GM23338 (cell line): Measurements from ENCODE around the gene HTR6. TPM values are rescaled to one million over a fixed set of nuclear protein-coding genes. Genes with fewer than 3 reads are reported as not detected.

Source experiments
- ATAC-seq: fragments of 200-7000 bp; cut with Tn5 transposase; 3 replicates; pipeline ENCODE4 v1.9.1; 2020
- DNase-seq: peaks from one replicate; pipeline ENCODE4 v3.0.0-alpha.2; 2015; ENCODE audit warnings: low spot score
- H2AFZ ChIP-seq: fragments of 200-600 bp; sonication (generic); 2 replicates; pipeline ENCODE4 v1.8.0; 2016; ENCODE audit warnings: antibody characterized with exemption, mild to moderate bottlenecking, moderate library complexity
- H3F3A ChIP-seq: fragments of 200-600 bp; sonication (generic); replicated peaks from 2 replicates; pipeline ENCODE4 v1.8.0; 2017; ENCODE audit warnings: antibody characterized with exemption, mixed run types, low read depth
- H3K27ac ChIP-seq: fragments of 200-600 bp; sonication (generic); 2 replicates; pipeline ENCODE4 v1.6.1; 2016; ENCODE audit warnings: low read depth
- H3K27me3 ChIP-seq: fragments of 200-600 bp; sonication (generic); 2 replicates; pipeline ENCODE4 v1.8.0; 2016; ENCODE audit warnings: mild to moderate bottlenecking, mixed run types, moderate library complexity; ENCODE audit not compliant: insufficient read depth
- H3K36me3 ChIP-seq: fragments of 200-600 bp; sonication (generic); 2 replicates; pipeline ENCODE4 v1.8.0; 2016; ENCODE audit warnings: mild to moderate bottlenecking; ENCODE audit not compliant: insufficient read depth
- H3K4me1 ChIP-seq: fragments of 200-600 bp; sonication (generic); 2 replicates; pipeline ENCODE4 v1.8.0; 2016; ENCODE audit warnings: mild to moderate bottlenecking, moderate library complexity; ENCODE audit not compliant: insufficient read depth
- H3K4me2 ChIP-seq: fragments of 200-600 bp; sonication (generic); 2 replicates; pipeline ENCODE4 v1.7.1; 2017; ENCODE audit warnings: mixed run types
- H3K4me3 ChIP-seq: fragments of 200-600 bp; sonication (generic); 2 replicates; pipeline ENCODE4 v1.6.1; 2016; ENCODE audit warnings: mixed run types
- H3K79me2 ChIP-seq: fragments of 200-600 bp; sonication (generic); replicated peaks from 2 replicates; pipeline ENCODE4 v1.8.0; 2017; ENCODE audit warnings: mild to moderate bottlenecking; ENCODE audit not compliant: insufficient read depth
- H3K9me2 ChIP-seq: fragments of 200-600 bp; sonication (generic); 2 replicates; pipeline ENCODE4 v1.8.0; 2017; ENCODE audit not compliant: insufficient read depth
- H4K20me1 ChIP-seq: fragments of 200-600 bp; sonication (generic); replicated peaks from 2 replicates; pipeline ENCODE4 v1.8.0; 2017; ENCODE audit warnings: mild to moderate bottlenecking; ENCODE audit not compliant: insufficient read depth
- H3K27ac Mint-ChIP-seq: 2 replicates; pipeline ENCODE4 v1.8.0; 2020; ENCODE audit warnings: inconsistent platforms, mild to moderate bottlenecking, moderate library complexity, mixed read lengths
- H3K27me3 Mint-ChIP-seq: 3 replicates; pipeline ENCODE4 v1.8.0; 2022; ENCODE audit warnings: low read depth, mild to moderate bottlenecking, moderate library complexity, mixed read lengths, inconsistent platforms; ENCODE audit not compliant: insufficient read depth, poor library complexity
- H3K36me3 Mint-ChIP-seq: 3 replicates; pipeline ENCODE4 v1.8.0; 2021; ENCODE audit warnings: low read depth, mild to moderate bottlenecking, inconsistent platforms, moderate library complexity, mixed read lengths
- H3K4me1 Mint-ChIP-seq: 3 replicates; pipeline ENCODE4 v1.8.0; 2020; ENCODE audit warnings: mild to moderate bottlenecking, inconsistent platforms, mixed read lengths
- H3K4me3 Mint-ChIP-seq: 3 replicates; pipeline ENCODE4 v1.8.0; 2021; ENCODE audit warnings: moderate library complexity, mild to moderate bottlenecking, inconsistent platforms, mixed read lengths
- H3K9me3 Mint-ChIP-seq: 3 replicates; pipeline ENCODE4 v1.8.0; 2020; ENCODE audit warnings: moderate library complexity, mild to moderate bottlenecking, inconsistent platforms, mixed read lengths
- CREB1 ChIP-seq: fragments of 250-450 bp; sonication (Bioruptor Pico); IDR thresholded peaks from 2 replicates; pipeline ENCODE4 v1.5.0; 2020; ENCODE audit warnings: low read depth, mild to moderate bottlenecking, moderate library complexity
- EZH2 ChIP-seq: fragments of 200-600 bp; sonication (generic); IDR thresholded peaks from one replicate; pipeline ENCODE4 v1.8.0; 2017; ENCODE audit warnings: antibody characterized with exemption, mild to moderate bottlenecking, low read depth; ENCODE audit not compliant: unreplicated experiment
- EZH2phosphoT487 ChIP-seq: fragments of 200-600 bp; sonication (generic); IDR thresholded peaks from one replicate; pipeline ENCODE4 v1.8.1; 2018; ENCODE audit warnings: antibody characterized with exemption; ENCODE audit not compliant: unreplicated experiment
- JUNB ChIP-seq: IDR thresholded peaks from one replicate; pipeline ENCODE4 v1.6.1; 2016; ENCODE audit warnings: antibody characterized with exemption; ENCODE audit not compliant: unreplicated experiment
- ZNF114 ChIP-seq: fragments of 250-450 bp; sonication (Bioruptor Pico); IDR thresholded peaks from 2 replicates; pipeline ENCODE4 v1.5.0; 2020; ENCODE audit warnings: mild to moderate bottlenecking, moderate library complexity
- polyA plus RNA-seq: library from polyadenylated mRNA; unstranded; fragments of >200 nt; fragmentation: Nextera tagmentation; extraction: Ambion mirVana; gene quantifications from 2 replicates; pipeline ENCODE4 v1.2.1, GENCODE V29; 2016
- total RNA-seq: library from RNA; depleted of rRNA; stranded (reverse); fragments of >200 nt; shearing (Covaris generic); gene quantifications from 2 replicates; pipeline ENCODE4 v1.2.3, GENCODE V29; 2014
- TF ChIP-seq, protein P1 (sequence below): IDR thresholded peaks from one replicate; pipeline ENCODE4 v1.6.1; 2018; ENCODE audit warnings: antibody characterized with exemption; ENCODE audit not compliant: unreplicated experiment
- TF ChIP-seq, protein P2 (sequence below): IDR thresholded peaks from 2 replicates; pipeline ENCODE4 v1.6.1; 2016; ENCODE audit warnings: antibody characterized with exemption
- TF ChIP-seq, protein P3 (sequence below): fragments of 250-450 bp; sonication (Bioruptor Pico); IDR thresholded peaks from 2 replicates; pipeline ENCODE4 v1.5.0; 2020; ENCODE audit warnings: mild to moderate bottlenecking, moderate library complexity

The HTR6 gene
- total and polyA plus RNA-seq, 2 experiments from 2014 or later: 0.26 to 0.66 TPM

DNA sequence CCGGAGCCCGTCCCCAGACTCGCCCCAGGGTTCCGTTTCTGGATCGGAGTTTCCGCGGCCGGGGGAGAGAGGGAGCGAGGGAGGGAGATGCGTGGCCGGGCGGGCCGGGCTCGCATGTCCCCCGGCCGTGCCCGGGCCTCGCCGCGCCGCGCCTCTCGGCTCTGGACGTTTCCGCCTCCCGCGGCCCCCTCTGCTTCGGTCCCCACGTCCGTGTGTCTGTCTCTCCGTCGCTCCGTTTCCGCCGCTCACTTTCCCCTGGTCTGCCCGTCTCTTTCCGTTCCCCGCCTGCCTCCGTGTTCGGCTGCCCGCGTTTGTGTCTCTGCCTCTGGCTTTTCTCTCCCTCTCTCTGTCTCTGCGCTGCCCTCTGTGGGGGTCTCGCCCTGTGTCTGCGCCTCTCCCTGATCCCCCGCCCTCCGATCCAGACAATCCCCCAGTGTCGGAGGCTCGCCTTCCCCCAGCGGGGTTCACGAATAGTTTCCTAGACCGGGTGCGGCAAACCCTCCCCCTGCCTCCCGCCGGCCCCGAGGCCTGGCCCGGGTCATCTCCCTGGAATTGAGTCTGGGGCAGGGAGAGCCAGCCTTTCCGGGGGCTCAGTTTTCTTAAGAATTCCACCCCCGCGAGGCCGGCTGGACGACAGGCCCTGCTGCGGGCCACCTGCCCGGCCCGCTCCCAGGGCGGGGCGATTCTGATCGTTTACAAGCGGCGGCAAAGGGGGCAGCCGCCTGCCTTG lies 19.8 kb upstream of the HTR6 start:
- Histone ChIP-seq H3K27ac (no peak overlapping the region), H3K36me3 (no peaks in the 10 kb centered on the region), H3K9me2 (no peaks in the 10 kb centered on the region), H3K4me3 (peak overlapping the region; percentile 89), H2AFZ (peak overlapping the region; percentile 98), H3K4me2 (peak overlapping the region; percentile 93), H3K79me2 (no peaks in the 10 kb centered on the region), H3F3A (peaks cover 7% of the 10 kb centered on the region), H4K20me1 (0 out of 2 replicates have a peak, but pooled peaks cover 2% of the 10 kb centered on the region), H3K27me3 (peaks cover 46% of the 10 kb centered on the region), H3K4me1 (peaks cover 16% of the 10 kb centered on the region)
- peaks cover 2% of the 10 kb centered on the region; the same call in 2 of the 3 replicates for H3K36me3 Mint-ChIP-seq
- H3K27me3 Mint-ChIP-seq: peaks cover 59% of the 10 kb centered on the region
- TF ChIP-seq EZH2 (peak; percentile 90), CREB1 (CRISPR knock-in tag) (no peak), ZNF114 (CRISPR knock-in tag) (no peak), JUNB (no peak), EZH2phosphoT487 (peak; percentile 66)
- TF ChIP-seq, protein P1, sequence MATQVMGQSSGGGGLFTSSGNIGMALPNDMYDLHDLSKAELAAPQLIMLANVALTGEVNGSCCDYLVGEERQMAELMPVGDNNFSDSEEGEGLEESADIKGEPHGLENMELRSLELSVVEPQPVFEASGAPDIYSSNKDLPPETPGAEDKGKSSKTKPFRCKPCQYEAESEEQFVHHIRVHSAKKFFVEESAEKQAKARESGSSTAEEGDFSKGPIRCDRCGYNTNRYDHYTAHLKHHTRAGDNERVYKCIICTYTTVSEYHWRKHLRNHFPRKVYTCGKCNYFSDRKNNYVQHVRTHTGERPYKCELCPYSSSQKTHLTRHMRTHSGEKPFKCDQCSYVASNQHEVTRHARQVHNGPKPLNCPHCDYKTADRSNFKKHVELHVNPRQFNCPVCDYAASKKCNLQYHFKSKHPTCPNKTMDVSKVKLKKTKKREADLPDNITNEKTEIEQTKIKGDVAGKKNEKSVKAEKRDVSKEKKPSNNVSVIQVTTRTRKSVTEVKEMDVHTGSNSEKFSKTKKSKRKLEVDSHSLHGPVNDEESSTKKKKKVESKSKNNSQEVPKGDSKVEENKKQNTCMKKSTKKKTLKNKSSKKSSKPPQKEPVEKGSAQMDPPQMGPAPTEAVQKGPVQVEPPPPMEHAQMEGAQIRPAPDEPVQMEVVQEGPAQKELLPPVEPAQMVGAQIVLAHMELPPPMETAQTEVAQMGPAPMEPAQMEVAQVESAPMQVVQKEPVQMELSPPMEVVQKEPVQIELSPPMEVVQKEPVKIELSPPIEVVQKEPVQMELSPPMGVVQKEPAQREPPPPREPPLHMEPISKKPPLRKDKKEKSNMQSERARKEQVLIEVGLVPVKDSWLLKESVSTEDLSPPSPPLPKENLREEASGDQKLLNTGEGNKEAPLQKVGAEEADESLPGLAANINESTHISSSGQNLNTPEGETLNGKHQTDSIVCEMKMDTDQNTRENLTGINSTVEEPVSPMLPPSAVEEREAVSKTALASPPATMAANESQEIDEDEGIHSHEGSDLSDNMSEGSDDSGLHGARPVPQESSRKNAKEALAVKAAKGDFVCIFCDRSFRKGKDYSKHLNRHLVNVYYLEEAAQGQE: no peak
- TF ChIP-seq, protein P2, sequence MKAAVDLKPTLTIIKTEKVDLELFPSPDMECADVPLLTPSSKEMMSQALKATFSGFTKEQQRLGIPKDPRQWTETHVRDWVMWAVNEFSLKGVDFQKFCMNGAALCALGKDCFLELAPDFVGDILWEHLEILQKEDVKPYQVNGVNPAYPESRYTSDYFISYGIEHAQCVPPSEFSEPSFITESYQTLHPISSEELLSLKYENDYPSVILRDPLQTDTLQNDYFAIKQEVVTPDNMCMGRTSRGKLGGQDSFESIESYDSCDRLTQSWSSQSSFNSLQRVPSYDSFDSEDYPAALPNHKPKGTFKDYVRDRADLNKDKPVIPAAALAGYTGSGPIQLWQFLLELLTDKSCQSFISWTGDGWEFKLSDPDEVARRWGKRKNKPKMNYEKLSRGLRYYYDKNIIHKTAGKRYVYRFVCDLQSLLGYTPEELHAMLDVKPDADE: no peak
- TF ChIP-seq, protein P3, sequence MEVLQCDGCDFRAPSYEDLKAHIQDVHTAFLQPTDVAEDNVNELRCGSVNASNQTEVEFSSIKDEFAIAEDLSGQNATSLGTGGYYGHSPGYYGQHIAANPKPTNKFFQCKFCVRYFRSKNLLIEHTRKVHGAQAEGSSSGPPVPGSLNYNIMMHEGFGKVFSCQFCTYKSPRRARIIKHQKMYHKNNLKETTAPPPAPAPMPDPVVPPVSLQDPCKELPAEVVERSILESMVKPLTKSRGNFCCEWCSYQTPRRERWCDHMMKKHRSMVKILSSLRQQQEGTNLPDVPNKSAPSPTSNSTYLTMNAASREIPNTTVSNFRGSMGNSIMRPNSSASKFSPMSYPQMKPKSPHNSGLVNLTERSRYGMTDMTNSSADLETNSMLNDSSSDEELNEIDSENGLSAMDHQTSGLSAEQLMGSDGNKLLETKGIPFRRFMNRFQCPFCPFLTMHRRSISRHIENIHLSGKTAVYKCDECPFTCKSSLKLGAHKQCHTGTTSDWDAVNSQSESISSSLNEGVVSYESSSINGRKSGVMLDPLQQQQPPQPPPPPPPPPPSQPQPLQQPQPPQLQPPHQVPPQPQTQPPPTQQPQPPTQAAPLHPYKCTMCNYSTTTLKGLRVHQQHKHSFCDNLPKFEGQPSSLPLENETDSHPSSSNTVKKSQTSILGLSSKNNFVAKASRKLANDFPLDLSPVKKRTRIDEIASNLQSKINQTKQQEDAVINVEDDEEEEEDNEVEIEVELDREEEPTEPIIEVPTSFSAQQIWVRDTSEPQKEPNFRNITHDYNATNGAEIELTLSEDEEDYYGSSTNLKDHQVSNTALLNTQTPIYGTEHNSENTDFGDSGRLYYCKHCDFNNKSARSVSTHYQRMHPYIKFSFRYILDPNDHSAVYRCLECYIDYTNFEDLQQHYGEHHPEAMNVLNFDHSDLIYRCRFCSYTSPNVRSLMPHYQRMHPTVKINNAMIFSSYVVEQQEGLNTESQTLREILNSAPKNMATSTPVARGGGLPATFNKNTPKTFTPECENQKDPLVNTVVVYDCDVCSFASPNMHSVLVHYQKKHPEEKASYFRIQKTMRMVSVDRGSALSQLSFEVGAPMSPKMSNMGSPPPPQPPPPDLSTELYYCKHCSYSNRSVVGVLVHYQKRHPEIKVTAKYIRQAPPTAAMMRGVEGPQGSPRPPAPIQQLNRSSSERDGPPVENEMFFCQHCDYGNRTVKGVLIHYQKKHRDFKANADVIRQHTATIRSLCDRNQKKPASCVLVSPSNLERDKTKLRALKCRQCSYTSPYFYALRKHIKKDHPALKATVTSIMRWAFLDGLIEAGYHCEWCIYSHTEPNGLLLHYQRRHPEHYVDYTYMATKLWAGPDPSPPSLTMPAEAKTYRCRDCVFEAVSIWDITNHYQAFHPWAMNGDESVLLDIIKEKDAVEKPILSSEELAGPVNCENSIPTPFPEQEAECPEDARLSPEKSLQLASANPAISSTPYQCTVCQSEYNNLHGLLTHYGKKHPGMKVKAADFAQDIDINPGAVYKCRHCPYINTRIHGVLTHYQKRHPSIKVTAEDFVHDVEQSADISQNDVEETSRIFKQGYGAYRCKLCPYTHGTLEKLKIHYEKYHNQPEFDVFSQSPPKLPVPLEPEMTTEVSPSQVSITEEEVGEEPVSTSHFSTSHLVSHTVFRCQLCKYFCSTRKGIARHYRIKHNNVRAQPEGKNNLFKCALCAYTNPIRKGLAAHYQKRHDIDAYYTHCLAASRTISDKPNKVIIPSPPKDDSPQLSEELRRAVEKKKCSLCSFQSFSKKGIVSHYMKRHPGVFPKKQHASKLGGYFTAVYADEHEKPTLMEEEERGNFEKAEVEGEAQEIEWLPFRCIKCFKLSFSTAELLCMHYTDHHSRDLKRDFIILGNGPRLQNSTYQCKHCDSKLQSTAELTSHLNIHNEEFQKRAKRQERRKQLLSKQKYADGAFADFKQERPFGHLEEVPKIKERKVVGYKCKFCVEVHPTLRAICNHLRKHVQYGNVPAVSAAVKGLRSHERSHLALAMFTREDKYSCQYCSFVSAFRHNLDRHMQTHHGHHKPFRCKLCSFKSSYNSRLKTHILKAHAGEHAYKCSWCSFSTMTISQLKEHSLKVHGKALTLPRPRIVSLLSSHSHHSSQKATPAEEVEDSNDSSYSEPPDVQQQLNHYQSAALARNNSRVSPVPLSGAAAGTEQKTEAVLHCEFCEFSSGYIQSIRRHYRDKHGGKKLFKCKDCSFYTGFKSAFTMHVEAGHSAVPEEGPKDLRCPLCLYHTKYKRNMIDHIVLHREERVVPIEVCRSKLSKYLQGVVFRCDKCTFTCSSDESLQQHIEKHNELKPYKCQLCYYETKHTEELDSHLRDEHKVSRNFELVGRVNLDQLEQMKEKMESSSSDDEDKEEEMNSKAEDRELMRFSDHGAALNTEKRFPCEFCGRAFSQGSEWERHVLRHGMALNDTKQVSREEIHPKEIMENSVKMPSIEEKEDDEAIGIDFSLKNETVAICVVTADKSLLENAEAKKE: no peak
- no peaks in the 10 kb centered on the region for H3K9me3 Mint-ChIP-seq
- peak overlapping the region; percentile 88 for H3K4me3 Mint-ChIP-seq
- ATAC-seq (peak; percentile 10), DNase-seq (peak; percentile 63)
- no peak overlapping the region for H3K27ac Mint-ChIP-seq
- H3K4me1 Mint-ChIP-seq: peaks cover 21% of the 10 kb centered on the region
